SU-DHL-6 (cell line): ENCODE data around the gene AGBL4.

Source experiments
- H2AFZ ChIP-seq: fragments of 200-600 bp; sonication (generic); 2 replicates; pipeline ENCODE4 v1.6.1; 2014; ENCODE audit warnings: low read depth, mild to moderate bottlenecking, moderate library complexity, mixed read lengths, antibody characterized with exemption, low read length; ENCODE audit not compliant: severe bottlenecking
- H3F3A ChIP-seq: fragments of 200-600 bp; shearing (Covaris generic); 2 replicates; pipeline ENCODE4 v1.6.0; 2016; ENCODE audit warnings: antibody characterized with exemption, mild to moderate bottlenecking; ENCODE audit not compliant: insufficient read depth
- H3K27ac ChIP-seq: fragments of 200-600 bp; sonication (generic); 2 replicates; pipeline ENCODE4 v1.5.1; 2016; ENCODE audit warnings: low read depth, mild to moderate bottlenecking, low read length, moderate library complexity, mixed read lengths
- H3K27me3 ChIP-seq: fragments of 200-600 bp; sonication (generic), shearing (Covaris generic); 2 replicates; pipeline ENCODE4 v1.6.0; 2014; ENCODE audit warnings: mild to moderate bottlenecking, low read length
- H3K36me3 ChIP-seq: fragments of 200-600 bp; sonication (generic); 2 replicates; pipeline ENCODE4 v1.6.1; 2014; ENCODE audit warnings: mild to moderate bottlenecking, low read length, mixed read lengths
- H3K4me2 ChIP-seq: fragments of 300-600, 200-600 bp; shearing (Covaris generic), sonication (generic); 2 replicates; pipeline ENCODE4 v1.6.0; 2014; ENCODE audit warnings: low read length, low read depth, mild to moderate bottlenecking; ENCODE audit not compliant: poor library complexity, severe bottlenecking
- H3K4me3 ChIP-seq: fragments of 200-600 bp; sonication (generic); 2 replicates; pipeline ENCODE4 v1.5.1; 2014; ENCODE audit warnings: antibody characterized with exemption, low read length, mild to moderate bottlenecking, mixed read lengths; ENCODE audit not compliant: insufficient read depth, poor library complexity, severe bottlenecking
- H3K79me2 ChIP-seq: fragments of 200-600 bp; sonication (generic); 2 replicates; pipeline ENCODE4 v1.6.1; 2014; ENCODE audit warnings: mild to moderate bottlenecking, low read length, moderate library complexity; ENCODE audit not compliant: insufficient read depth
- H3K9ac ChIP-seq: fragments of 200-600 bp; sonication (generic); 2 replicates; pipeline ENCODE4 v1.7.0; 2014; ENCODE audit warnings: mild to moderate bottlenecking, low read length
- H3K9me2 ChIP-seq: fragments of 200-600 bp; sonication (generic); replicated peaks from 2 replicates; pipeline ENCODE4 v1.6.1; 2014; ENCODE audit warnings: low read length; ENCODE audit not compliant: insufficient read depth
- H3K9me3 ChIP-seq: fragments of 200-600 bp; sonication (generic); 2 replicates; pipeline ENCODE4 v1.6.1; 2014; ENCODE audit warnings: low read length, mixed read lengths; ENCODE audit not compliant: insufficient read depth
- H4K20me1 ChIP-seq: fragments of 200-600 bp; sonication (generic); 2 replicates; pipeline ENCODE4 v1.6.1; 2014; ENCODE audit warnings: low read depth, mild to moderate bottlenecking, antibody characterized with exemption, low read length, moderate library complexity, mixed read lengths
- CTCF ChIP-seq: fragments of 200-600 bp; sonication (generic); IDR thresholded peaks from one replicate; pipeline ENCODE4 v1.5.1; 2017; ENCODE audit warnings: antibody characterized with exemption, mild to moderate bottlenecking, low read length, moderate library complexity; ENCODE audit not compliant: insufficient read depth, poor library complexity, severe bottlenecking
- EZH2phosphoT487 ChIP-seq: fragments of 200-600 bp; sonication (generic), shearing (Covaris generic); conservative IDR thresholded peaks from 2 replicates; pipeline ENCODE4 v1.6.1; 2018; ENCODE audit warnings: mild to moderate bottlenecking, antibody characterized with exemption, low read length, moderate library complexity, mixed read lengths

The AGBL4 gene

DNA sequence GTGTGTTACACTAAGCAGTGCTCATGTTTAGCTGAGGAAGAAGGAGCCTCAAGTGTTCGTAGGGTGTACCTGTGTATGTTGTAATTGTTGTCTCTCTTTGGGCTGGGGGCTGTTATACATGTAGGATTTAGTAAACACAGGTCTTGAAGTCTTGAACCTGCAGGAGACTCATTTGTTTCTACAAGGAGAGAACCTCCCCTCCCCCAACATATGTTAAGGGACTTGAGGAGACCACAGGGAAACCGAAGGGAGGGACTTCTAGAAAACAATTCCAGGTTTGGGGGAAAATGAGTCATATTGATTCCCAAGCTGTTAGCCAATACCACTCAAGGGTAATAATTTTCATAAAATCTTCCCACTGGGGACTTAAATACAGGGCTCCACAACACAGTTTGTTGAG is 25.0 kb upstream of the AGBL4 start:
- Histone ChIP-seq H3K27me3 (no peaks in the 10 kb centered on the region), H3K36me3 (no peaks in the 10 kb centered on the region), H3K9ac (no peak overlapping the region), H3K9me2 (no peaks in the 10 kb centered on the region), H3K4me3 (no peak overlapping the region), H4K20me1 (no peaks in the 10 kb centered on the region), H3K4me2 (no peak overlapping the region), H3K27ac (no peak overlapping the region), H3F3A (no peaks in the 10 kb centered on the region), H3K79me2 (no peaks in the 10 kb centered on the region), H3K9me3 (no peaks in the 10 kb centered on the region), H2AFZ (no peak overlapping the region)
- TF ChIP-seq EZH2phosphoT487 = no peak
- TF ChIP-seq CTCF = no peak

DNA sequence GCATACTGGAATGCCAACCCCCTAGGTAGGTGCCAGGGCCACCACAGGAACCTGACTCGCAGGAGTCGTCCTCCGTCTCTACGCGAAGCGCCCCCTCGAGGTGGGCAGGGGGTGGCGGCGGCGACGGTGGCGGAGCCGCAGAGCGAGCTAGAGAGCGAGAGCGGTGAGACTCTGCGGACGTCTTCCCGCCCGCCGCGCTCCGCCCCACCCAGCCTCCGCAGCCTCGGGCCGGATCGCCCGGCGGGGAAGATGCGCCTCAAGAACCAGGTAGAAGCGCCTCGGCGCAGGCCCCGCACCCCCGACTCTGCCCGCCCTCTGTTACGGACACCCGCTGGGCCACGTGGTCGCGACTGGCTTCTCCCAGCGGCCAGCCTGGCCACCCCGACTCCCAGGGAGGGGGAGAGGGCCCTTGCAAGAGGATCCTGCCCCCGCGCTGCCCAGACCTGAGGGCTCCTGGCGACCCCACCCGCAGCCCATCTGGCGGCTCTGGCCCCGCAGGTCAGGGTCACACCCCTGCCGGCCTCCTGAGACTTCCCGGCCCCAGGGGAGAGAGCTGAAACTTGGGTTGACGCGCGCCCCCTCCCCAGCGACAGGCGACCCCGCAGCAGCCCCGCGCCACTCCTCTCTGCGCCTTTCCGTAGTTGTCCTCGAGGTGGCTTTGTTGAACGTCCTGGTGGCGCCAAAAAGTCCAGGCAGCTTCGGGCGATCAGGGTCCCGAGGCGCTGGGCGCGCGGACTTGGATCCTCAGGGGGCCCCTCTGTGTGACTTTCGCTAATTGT is 24.4 kb upstream of the AGBL4 start:
- Histone ChIP-seq H3K27me3 (no peaks in the 10 kb centered on the region), H3K36me3 (no peaks in the 10 kb centered on the region), H4K20me1 (no peaks in the 10 kb centered on the region), H3K9ac (no peak overlapping the region), H3K4me3 (no peak overlapping the region), H3K9me2 (no peaks in the 10 kb centered on the region), H3K27ac (no peak overlapping the region), H3K9me3 (no peaks in the 10 kb centered on the region), H3F3A (no peaks in the 10 kb centered on the region), H3K79me2 (no peaks in the 10 kb centered on the region), H3K4me2 (no peak overlapping the region), H2AFZ (no peak overlapping the region)
- TF ChIP-seq CTCF (no peak), EZH2phosphoT487 (no peak)

DNA sequence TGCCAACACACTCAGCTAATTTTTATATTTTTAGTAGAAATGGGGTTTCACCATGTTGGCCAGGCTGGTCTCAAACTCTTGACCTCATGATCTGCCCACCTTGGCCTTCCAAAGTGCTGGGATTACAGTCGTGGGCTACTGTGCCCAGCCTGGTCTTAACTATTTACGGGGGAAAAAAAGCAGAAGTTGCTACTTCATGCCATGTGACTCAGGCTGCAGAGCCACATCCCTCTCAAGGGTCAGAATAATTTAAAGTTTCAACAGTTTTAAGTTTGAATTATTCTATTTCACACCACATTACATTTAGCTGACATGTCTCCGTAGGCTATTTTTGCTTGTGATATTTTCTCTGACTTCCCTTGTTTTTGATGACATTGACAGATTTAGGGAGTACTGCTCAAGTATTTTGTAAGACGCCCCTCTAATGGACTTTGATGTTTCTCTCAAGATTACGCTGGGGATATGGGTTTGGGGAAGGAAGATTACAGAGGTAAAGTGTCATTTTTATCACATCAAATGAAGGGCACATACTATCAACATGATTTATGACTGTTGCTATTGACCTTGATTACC is 14.6 kb upstream of the AGBL4 start:
- Histone ChIP-seq H3K4me2 (no peak overlapping the region), H3K9me3 (no peaks in the 10 kb centered on the region), H3K27me3 (no peaks in the 10 kb centered on the region), H3K9me2 (no peaks in the 10 kb centered on the region; the same call in 1 of the 2 replicates), H4K20me1 (no peaks in the 10 kb centered on the region), H3K79me2 (no peaks in the 10 kb centered on the region), H3K9ac (no peak overlapping the region), H3K27ac (no peak overlapping the region), H3K4me3 (no peak overlapping the region), H3F3A (no peaks in the 10 kb centered on the region), H2AFZ (no peak overlapping the region), H3K36me3 (no peaks in the 10 kb centered on the region)
- TF ChIP-seq EZH2phosphoT487 = no peak
- TF ChIP-seq CTCF = no peak
